ENCODE results near the gene EFTUD2. TPM values are rescaled to one million over a fixed set of nuclear protein-coding genes. Genes with fewer than 3 reads are reported as not detected.

EFTUD2 gene
- total RNA-seq, 2 donors from 2014 or later: 59.0 to 66.1 TPM

GRCh38 chr17:44914698-44915271 lies 15.5 kb upstream of the EFTUD2 start:
- intact Hi-C loops (cut with DNase I): loop anchor here (10.0 kb wide), 1 partner anchor 180 kb away; no protein-coding TSS in a partner anchor

GRCh38 chr17:44914148-44914547 lies 14.9 kb upstream of the EFTUD2 start:
- DNase-seq: no peak
- intact Hi-C loops (cut with DNase I): loop anchor here (10.0 kb wide), 1 partner anchor 181 kb away; no protein-coding TSS in a partner anchor

More at GRCh38 chr17:44914698-44915271, 15.5 kb upstream of the EFTUD2 start:
- DNase-seq (no peak), ATAC-seq (no peak)

GRCh38 chr17:44913676-44914075 lies 14.4 kb upstream of the EFTUD2 start:
- intact Hi-C loops (cut with DNase I): loop anchor here (10.0 kb wide), 1 partner anchor 181 kb away; no protein-coding TSS in a partner anchor
- no peak for ATAC-seq
- no peak for DNase-seq

More at GRCh38 chr17:44914148-44914547, 14.9 kb upstream of the EFTUD2 start:
- no peak for ATAC-seq

GRCh38 chr17:44912763-44913544 lies 13.7 kb upstream of the EFTUD2 start:
- DNase-seq: no peak
- no peak for ATAC-seq
- intact Hi-C loops (cut with DNase I): loop anchor here (10.0 kb wide), 1 partner anchor 182 kb away; no protein-coding TSS in a partner anchor

DNA sequence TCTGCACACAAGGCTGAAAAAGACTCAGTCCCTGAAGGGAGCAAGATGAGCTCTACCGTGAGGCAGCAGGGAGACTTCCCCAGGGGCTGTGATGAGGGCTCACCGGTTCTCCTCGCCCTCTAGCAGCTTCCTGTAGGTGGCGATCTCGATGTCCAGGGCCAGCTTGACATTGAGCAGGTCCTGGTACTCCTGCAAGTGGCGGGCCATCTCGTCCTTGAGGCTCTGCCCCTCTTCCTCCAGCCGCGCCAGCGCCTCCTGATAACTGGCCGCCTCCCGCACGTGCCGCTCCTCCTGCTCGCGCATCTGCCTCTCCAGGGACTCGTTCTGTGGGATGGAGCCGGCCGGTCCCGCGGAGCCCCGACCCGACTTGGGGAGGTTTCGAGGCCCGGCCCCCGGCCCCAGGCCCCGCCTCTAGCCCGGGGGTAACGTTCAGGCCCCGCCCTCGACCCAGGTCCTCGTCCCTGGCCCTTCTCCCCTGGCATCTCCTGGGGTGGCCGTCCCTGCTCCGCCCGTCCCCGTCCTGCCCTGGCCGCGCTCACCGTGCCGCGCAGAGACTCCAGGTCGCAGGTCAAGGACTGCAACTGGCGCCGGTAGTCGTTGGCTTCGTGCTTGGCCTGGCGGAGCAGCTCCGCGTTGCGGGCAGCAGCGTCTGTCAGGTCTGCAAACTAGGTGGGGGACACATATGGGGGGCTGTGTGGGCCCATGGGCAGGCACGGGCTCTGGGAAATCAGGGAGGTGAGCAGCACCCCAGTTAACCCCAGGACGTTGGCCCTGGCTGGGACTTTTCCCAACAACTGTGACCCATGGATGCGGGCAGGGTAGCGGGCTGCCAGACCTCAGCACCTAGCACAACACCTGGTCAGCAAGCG lies 12.1 kb upstream of the EFTUD2 start:
- ATAC-seq: peak; percentile 72
- peak; percentile 71 for DNase-seq
- intact Hi-C loops (cut with DNase I): loop anchor here (10.0 kb wide), 1 partner anchor 183 kb away; no protein-coding TSS in a partner anchor

- no peak for DNase-seq
- intact Hi-C loops (cut with DNase I): loop anchor here (10.0 kb wide), 1 partner anchor 184 kb away; no protein-coding TSS in a partner anchor
Observed at GRCh38 chr17:44910231-44911106, 11.2 kb upstream of the EFTUD2 start.

DNA sequence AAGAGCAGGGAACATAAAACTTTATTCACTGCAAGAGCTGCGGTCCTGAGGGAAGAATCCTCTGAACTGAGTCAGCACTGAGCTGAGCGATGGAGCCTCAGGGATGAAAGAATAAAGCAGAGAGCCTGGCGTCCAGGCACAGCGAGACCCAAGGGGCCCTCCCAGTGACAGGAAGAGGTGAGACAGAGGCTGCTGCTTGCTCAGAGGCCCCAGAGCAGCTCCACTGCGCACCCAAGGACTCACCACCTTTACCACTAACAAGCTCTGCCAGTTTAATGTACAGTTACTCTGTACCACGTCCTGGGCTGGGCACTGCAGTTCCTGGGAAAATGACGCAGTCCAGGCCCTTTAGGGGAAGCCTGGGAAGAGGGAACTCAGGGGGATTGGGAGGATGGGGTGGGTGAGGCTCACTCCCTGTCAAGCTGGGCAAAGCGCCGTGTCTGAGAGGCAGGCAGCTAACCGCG lies 10.5 kb upstream of the EFTUD2 start:
- ATAC-seq: no peak
- DNase-seq: no peak
- intact Hi-C loops (cut with DNase I): loop anchor here (10.0 kb wide), 1 partner anchor 185 kb away; no protein-coding TSS in a partner anchor

More at GRCh38 chr17:44910231-44911106, 11.2 kb upstream of the EFTUD2 start:
- ATAC-seq: peak in 1 of 2 donors; percentile 49

DNA sequence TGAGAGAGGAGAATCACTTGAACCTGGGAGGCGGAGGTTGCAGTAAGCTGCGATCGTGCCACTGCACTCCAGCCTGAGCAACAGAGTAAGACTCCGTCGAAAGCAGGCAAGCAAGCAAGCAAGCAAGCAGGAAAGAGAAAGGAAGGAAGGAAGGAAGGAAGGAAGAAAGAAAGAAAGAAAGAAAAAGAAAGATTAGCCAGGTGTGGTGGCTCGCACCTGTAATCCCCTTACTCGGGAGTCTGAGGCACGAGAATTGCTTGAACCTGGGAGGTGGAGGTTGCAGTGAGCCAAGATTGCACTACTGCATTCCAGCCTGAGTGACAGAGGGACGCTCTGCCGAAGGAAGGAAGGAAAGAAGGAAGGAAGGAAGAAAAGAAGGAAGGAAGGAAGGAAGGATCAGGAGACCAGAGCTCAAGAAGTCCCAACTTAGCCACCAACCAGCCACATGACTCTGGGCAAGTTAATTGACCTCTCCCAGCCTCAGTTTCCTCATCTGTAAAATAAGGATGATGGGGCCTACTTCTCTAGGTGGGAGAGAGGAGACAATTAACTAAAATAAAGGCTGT lies 9.6 kb upstream of the EFTUD2 start:
- DNase-seq (no peak), ATAC-seq (no peak)
- intact Hi-C loops (cut with DNase I): no loop called here

DNA sequence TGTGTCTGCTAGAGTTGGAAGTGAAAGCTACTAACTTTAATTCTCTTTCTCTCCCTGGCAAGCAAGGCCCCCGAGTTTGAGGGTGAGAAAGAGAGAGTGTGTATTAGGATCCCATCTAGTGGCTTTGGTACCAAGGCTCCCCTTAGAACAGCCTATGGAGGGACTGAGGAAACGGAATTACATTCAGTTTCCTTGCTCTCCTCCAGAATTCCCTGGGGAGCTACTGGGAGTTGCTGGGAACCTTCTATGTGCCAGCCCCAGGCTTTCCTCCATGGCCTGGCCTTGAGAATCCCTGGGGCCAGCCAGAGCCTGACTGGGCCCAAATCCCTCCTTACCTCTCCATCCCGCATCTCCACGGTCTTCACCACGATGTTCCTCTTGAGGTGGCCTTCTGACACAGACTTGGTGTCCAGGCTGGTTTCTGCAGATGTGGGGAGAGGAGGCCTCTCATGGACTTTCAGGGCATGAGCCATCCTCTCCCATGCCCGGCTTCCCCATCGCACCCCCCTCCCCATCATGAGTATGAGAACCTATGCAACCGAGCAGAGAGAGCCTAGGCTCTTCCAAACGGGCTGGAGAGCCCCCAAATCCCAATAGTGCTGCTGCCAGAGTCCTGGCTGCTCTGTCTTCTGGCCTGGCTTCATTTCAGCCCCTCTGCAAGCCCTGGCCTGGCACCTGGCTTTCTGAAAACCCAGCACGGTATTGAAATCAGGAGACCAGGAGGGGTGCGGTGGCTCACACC lies 8.7 kb upstream of the EFTUD2 start:
- ATAC-seq: no peak
- DNase-seq: no peak
- intact Hi-C loops (cut with DNase I): no loop called here

- no peak for ATAC-seq
- DNase-seq: no peak
- intact Hi-C loops (cut with DNase I): no loop called here
Observed at GRCh38 chr17:44906763-44907728, 7.8 kb upstream of the EFTUD2 start.

DNA sequence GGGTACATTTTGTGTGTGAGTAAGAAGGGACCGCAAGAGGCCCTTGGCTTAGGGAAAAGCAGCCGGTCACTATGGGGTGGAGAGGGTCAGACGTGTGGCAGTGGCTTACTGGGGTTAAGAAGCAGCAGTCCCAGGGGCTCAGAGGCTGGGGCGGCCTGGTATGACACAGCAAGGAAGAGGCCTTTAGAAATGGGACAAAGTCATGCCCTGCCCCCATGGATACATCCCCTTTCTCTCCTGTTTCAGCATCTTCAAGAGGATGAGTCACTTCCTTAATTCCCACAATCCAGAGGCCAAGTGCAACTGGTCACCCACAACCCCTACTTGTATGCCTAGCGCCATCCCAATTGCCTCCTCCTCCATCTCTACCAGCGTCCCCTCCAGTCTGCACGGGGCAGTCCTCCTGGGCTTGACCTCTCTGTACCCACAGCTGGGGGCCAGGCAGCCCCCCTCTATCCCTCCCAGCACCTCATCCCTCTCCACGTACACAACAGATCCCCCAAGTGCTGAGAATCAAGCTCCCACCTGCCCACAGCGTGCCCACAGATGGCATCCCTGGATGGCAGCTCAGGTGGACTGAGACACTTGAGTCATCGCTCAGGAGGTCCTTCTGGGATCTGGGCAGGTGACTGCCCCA lies 6.9 kb upstream of the EFTUD2 start:
- DNase-seq (no peak), ATAC-seq (peak in 1 of 2 donors; percentile 11)
- intact Hi-C loops (cut with DNase I): no loop called here

DNA sequence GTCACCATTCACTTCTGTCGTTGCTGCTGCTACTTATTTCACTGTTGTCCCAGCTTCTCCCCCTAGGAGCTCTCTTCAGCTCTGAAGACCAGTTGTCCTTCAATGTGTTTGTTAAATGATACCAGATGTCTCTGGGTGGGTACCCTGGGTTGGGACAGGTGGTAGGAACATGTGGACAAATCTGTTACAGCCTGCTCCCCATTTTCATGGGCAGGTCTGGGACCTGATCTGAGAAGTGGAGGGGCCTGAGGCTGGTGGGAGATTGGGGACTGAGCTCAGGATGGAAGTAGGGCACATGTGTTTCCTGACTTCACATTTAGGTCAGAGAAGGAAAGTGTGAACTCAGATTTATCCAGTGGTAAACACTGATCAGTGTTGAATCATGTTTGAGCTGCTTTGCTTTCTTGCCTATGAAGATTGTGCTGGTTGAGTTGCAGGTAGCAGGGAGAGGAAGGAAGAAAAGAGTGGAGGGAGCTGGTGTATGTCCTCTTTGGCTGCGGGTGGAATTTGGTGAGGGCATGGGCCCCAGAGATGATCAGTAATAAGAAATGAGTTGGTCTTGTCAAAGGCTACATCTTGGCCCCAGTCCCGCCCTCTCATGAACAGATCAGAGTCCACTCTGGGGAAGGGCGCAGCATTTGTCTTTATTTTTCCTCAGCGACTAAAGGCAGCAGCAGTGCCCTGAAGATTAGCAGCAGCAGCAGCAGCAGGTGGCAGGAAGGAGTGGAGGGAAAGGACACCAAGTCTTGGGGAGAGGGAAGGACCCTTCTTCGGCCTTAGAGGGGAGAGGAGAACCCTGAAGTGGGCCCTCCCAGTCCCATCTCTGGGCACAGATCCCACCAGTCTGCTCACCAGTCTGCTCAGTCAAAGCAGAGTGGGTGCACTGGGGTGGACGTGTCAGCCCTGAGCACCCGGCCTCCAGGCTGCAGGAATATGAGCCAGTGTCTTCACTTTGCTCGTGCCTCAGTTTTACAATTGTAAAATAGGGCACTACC lies 6.1 kb upstream of the EFTUD2 start:
- ATAC-seq (no peak), DNase-seq (no peak)
- intact Hi-C loops (cut with DNase I): no loop called here

GRCh38 chr17:44904001-44904984 lies 5.0 kb upstream of the EFTUD2 start:
- ATAC-seq (no peak), DNase-seq (no peak)
- intact Hi-C loops (cut with DNase I): no loop called here

Data from left cardiac atrium (tissue), 4 donors.